ENCODE measurements around the gene RHOD. TPM values are rescaled to one million over a fixed set of nuclear protein-coding genes. Genes with fewer than 3 reads are reported as not detected.

RHOD gene, protein sequence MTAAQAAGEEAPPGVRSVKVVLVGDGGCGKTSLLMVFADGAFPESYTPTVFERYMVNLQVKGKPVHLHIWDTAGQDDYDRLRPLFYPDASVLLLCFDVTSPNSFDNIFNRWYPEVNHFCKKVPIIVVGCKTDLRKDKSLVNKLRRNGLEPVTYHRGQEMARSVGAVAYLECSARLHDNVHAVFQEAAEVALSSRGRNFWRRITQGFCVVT
- total RNA-seq (10 to 100 TPM; 14.1 to 24.2 (median 16.2) TPM), polyA plus RNA-seq (10 to 100 TPM; 11.2 to 16.2 (median 11.4) TPM)

DNA sequence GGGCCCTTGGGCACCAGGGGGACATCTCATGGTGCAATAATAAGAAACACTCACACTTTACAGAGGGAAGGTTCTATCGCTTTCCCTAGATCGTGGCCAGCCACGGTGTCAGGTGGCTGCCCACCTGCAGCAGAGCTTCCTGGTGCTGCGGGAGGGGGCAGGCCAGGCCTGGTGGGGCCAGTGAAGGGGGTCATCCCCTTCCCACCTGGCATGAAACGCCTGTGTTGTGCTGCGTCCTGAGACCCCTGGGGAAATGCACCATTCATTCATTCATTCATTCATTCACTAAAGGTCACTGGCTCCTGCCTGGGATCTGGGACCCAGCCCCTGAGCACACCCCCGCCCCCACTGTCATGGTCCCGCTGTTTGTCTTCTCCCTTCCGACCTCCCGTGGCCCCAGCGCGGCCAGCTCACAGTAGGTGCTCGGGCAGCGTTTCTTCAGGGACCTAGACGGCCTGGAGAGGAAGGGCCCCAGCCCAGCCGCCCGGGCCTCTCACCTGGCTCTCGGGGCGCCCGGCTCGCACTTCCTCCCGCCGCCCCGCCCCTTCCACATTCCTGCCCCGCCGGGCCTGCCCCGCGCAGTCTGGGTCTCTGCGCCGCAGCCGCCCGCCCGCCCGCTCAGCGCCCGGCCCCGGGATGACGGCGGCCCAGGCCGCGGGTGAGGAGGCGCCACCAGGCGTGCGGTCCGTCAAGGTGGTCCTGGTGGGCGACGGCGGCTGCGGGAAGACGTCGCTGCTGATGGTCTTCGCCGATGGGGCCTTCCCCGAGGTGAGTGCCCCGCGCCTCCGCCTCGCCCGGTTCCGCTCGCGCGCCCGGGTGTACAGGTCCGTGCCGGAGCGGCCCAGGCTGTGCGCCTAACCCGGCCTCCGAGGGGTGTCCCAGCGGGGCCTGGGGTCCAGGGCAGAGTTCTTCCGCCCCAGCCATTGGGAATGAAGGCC, at the start of gene RHOD:
TSS of gene RHOD (plus strand) at position 581 of the 938 bp plus-strand sequence. CDS start at position 637, 56 bp downstream.
- H3K4me3 ChIP-seq, result peak within 1 kb of the TSS; percentile 27 to 69 (median 61)
- no peaks in the 10 kb centered on the region for H3K27me3 ChIP-seq
- H3K36me3 ChIP-seq, result no peaks in the 10 kb centered on the region
- intact Hi-C loops (cut with DNase I), result no loop called here
- H3K9me3 ChIP-seq, result no peaks in the 10 kb centered on the region
- H3K4me1 ChIP-seq, result peaks cover 0 to 24% (median 19%) of the 10 kb centered on the region in 4 donors
- no peak for DNase-seq
- peak within 1 kb of the TSS; percentile 62 to 73 (median 64) for H3K27ac ChIP-seq
- TF ChIP-seq EP300 (IDR thresholded peaks at IDR 0.05) (no peak), POLR2A (IDR thresholded peaks at IDR 0.05) (no peak), POLR2AphosphoS5 (IDR thresholded peaks at IDR 0.05) (no peak)
- TF ChIP-seq, protein P1, sequence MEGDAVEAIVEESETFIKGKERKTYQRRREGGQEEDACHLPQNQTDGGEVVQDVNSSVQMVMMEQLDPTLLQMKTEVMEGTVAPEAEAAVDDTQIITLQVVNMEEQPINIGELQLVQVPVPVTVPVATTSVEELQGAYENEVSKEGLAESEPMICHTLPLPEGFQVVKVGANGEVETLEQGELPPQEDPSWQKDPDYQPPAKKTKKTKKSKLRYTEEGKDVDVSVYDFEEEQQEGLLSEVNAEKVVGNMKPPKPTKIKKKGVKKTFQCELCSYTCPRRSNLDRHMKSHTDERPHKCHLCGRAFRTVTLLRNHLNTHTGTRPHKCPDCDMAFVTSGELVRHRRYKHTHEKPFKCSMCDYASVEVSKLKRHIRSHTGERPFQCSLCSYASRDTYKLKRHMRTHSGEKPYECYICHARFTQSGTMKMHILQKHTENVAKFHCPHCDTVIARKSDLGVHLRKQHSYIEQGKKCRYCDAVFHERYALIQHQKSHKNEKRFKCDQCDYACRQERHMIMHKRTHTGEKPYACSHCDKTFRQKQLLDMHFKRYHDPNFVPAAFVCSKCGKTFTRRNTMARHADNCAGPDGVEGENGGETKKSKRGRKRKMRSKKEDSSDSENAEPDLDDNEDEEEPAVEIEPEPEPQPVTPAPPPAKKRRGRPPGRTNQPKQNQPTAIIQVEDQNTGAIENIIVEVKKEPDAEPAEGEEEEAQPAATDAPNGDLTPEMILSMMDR (IDR thresholded peaks at IDR 0.05), result no peak
- WGBS, 2 donors, result 4 to 9% methylated on average over 72 of the region's 72 CpGs

DNA sequence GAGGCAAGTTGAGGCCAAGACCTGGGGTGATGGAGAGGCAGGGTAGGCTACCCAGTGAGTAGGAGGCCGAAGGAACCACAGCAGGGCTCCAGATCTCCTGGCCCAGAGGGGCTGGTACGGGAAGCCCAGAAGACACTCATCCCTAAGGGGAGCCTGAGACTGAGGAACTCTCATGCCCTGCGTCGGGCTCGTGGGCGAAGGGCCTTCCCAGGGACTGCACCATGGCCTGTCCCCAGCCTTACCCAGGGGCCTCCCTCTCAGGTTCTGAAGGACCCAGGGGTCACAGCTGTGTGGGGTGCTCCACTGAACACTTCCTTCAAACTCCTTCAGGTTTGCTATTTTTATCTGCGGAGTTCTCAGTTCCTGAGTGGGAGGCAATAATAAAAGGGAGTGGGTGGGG, 49.5 kb upstream of the RHOD start:
- H3K4me3 ChIP-seq, result no peak overlapping the region
- TF ChIP-seq, protein P1 (IDR thresholded peaks at IDR 0.05), result no peak
- no peak for TF ChIP-seq POLR2A (IDR thresholded peaks at IDR 0.05)
- no peak for TF ChIP-seq EP300 (IDR thresholded peaks at IDR 0.05)
- TF ChIP-seq POLR2AphosphoS5 (IDR thresholded peaks at IDR 0.05), result no peak
- 95 to 97% methylated on average over 7 of the region's 7 CpGs for WGBS, 2 donors
- H3K27me3 ChIP-seq, result no peaks in the 10 kb centered on the region
- intact Hi-C loops (cut with DNase I), result no loop called here
- no peak overlapping the region for H3K27ac ChIP-seq
- no peaks in the 10 kb centered on the region for H3K36me3 ChIP-seq
- DNase-seq, result no peak
- no peaks in the 10 kb centered on the region for H3K9me3 ChIP-seq
- H3K4me1 ChIP-seq, result no peaks in the 10 kb centered on the region

DNA sequence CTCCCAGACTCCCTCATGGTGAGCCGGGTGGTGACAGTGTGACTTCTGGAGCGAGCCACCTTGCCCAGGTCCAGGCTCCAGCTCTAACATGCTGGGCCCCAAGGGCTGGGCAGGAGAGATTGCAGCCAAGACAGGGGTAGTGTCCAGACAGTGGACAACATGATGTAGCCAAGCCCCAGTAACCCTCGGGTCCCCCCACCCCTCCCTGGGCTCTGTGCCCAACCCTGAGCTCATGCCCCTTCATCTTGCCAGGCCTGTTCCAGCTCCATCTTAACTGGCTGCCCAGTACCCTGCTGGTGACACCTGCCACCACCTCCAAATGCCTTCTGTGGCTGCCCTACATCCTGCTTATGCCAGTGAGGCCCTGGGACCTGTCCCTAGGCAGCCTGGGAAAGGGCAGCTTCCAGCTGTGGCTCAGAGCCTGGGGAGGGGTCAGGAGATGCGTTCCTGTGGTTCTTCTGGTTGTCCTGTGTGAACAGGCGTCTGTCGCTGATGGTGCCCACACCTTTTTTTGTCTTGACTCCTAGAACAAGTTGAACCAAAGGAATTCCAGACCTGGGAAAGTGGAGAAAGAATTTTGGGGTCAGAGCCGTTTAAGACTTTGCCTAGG, 46.2 kb upstream of the RHOD start:
- TF ChIP-seq EP300 (IDR thresholded peaks at IDR 0.05) (no peak), POLR2AphosphoS5 (IDR thresholded peaks at IDR 0.05) (no peak), POLR2A (IDR thresholded peaks at IDR 0.05) (no peak)
- TF ChIP-seq, protein P1 (IDR thresholded peaks at IDR 0.05), result no peak
- Histone ChIP-seq H3K27ac (no peak overlapping the region), H3K27me3 (peaks cover 0 to 6% (median 0%) of the 10 kb centered on the region in 3 donors), H3K36me3 (no peaks in the 10 kb centered on the region), H3K9me3 (no peaks in the 10 kb centered on the region), H3K4me1 (no peaks in the 10 kb centered on the region), H3K4me3 (no peak overlapping the region)
- intact Hi-C loops (cut with DNase I), result no loop called here
- DNase-seq, result no peak
- 77 to 82% methylated on average over 7 of the region's 7 CpGs for WGBS, 2 donors

DNA sequence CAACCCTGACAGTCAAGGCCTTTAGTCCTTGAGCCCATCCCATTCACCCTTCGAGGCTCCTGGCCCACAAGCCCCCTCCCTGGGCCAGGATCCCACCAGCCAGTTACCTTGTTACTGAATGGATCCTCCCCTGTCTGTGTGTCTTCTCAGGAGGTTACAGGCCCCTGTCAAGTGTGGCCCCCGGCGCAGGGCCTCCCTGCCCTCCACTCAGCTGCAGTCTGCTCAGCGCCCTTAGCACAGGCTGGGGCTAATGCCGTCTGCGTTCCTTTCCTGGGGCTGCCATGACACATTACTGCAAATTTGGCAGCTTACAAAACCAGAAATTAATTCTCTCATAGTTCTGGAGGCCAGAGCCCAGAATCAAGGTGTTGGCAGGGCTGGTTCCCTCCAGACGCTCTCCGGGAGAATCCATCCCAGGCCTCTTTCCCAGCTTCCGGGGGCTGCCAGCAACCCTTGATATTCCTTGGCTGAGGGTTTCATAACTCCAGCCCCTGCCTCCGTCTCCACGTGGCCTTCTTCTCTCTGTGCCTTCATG, 43.1 kb upstream of the RHOD start:
- DNase-seq, result no peak
- TF ChIP-seq POLR2AphosphoS5 (IDR thresholded peaks at IDR 0.05), result no peak
- TF ChIP-seq, protein P1 (IDR thresholded peaks at IDR 0.05), result no peak
- no peak for TF ChIP-seq EP300 (IDR thresholded peaks at IDR 0.05)
- no peak for TF ChIP-seq POLR2A (IDR thresholded peaks at IDR 0.05)
- Histone ChIP-seq H3K9me3 (no peaks in the 10 kb centered on the region), H3K4me1 (no peaks in the 10 kb centered on the region), H3K27me3 (peaks cover 0 to 6% (median 0%) of the 10 kb centered on the region in 3 donors), H3K36me3 (no peaks in the 10 kb centered on the region), H3K4me3 (no peak overlapping the region), H3K27ac (no peak overlapping the region)
- WGBS, 2 donors, result 89% methylated on average over 11 of the region's 11 CpGs
- intact Hi-C loops (cut with DNase I), result no loop called here

Measured in sigmoid colon (tissue), 7 donors.